Motor neuron (in vitro differentiated cells): ENCODE measurements around the gene CDK1. TPM values are rescaled to one million over a fixed set of nuclear protein-coding genes. Genes with fewer than 3 reads are reported as not detected.

Experiments
- total RNA-seq, 8 experiments: library from RNA; unstranded; fragments of 300-600 nt; gene quantifications; 2 replicates each; pipeline versions ENCODE4 v1.2.3 to v1.2.4, GENCODE V29; 2022

CDK1 gene
- total RNA-seq, 8 experiments from 2014 or later: 0.31 to 77.5 (median 4.2) TPM

Other genes starting within 250 kb of the CDK1 start
- gene RHOBTB1, start 165.7 kb downstream of the CDK1 start, total RNA-seq: 10 to 100 TPM in 5 of 8 experiments, 1 to 10 TPM in 3; 2.8 to 34.4 (median 11.2) TPM